Suppressor macrophage treated with lipopolysaccharide for 4 hours (primary cell): Measurements from ENCODE around the gene PKM.

Source experiments
- DNase-seq: peaks from one replicate; pipeline ENCODE4 v3.0.0-alpha.2; 2020

Gene PKM

GRCh38 chr15:72233769-72234168, 2.8 kb upstream of the PKM start:
- DNase-seq: peak; percentile 35

GRCh38 chr15:72231833-72232478, 966 bp upstream of the PKM start:
- DNase-seq: peak; percentile 80

- peak; percentile 94 for DNase-seq
Measured at GRCh38 chr15:72230197-72231065, 559 bp downstream of the PKM start.

GRCh38 chr15:72229947-72230196, 1.1 kb downstream of the PKM start:
- no peak for DNase-seq

- peak; percentile 59 for DNase-seq
Measured at GRCh38 chr15:72229076-72229946, 1.7 kb downstream of the PKM start.

- DNase-seq: peak; percentile 84
Measured at GRCh38 chr15:72227720-72228119, 3.3 kb downstream of the PKM start.

- DNase-seq: peak; percentile 81
Measured at GRCh38 chr15:72227192-72227586, 3.8 kb downstream of the PKM start.

- no peak for DNase-seq
Measured at GRCh38 chr15:72223278-72223677, 7.7 kb downstream of the PKM start.

- DNase-seq: peak; percentile 66
Measured at GRCh38 chr15:72222393-72222792, 8.6 kb downstream of the PKM start.

GRCh38 chr15:72220687-72221086, 10.3 kb downstream of the PKM start:
- DNase-seq: peak; percentile 45

GRCh38 chr15:72217216-72217615, 13.8 kb downstream of the PKM start:
- no peak for DNase-seq

GRCh38 chr15:72216079-72216478, 14.9 kb downstream of the PKM start:
- no peak for DNase-seq

- DNase-seq: no peak
Measured at GRCh38 chr15:72207558-72208085, 23.4 kb downstream of the PKM start.

GRCh38 chr15:72206677-72207000, 24.4 kb downstream of the PKM start:
- DNase-seq: no peak

- no peak for DNase-seq
Measured at GRCh38 chr15:72205896-72206676, 24.9 kb downstream of the PKM start.

- no peak for DNase-seq
Measured at GRCh38 chr15:72205273-72205672, 25.7 kb downstream of the PKM start.

- DNase-seq: no peak
Measured at GRCh38 chr15:72203507-72203837, 27.5 kb downstream of the PKM start.

- DNase-seq: no peak
Measured at GRCh38 chr15:72202801-72203506, 28.0 kb downstream of the PKM start.

GRCh38 chr15:72202302-72202701, 28.7 kb downstream of the PKM start:
- no peak for DNase-seq

GRCh38 chr15:72201391-72201921, 29.5 kb downstream of the PKM start:
- no peak for DNase-seq

- no peak for DNase-seq
Measured at GRCh38 chr15:72200395-72201237, 30.4 kb downstream of the PKM start.
